GM15510 (cell line): ENCODE results near the gene NHERF2.

Experiments
- POLR2A ChIP-seq: IDR thresholded peaks from 3 replicates; pipeline ENCODE4 v1.6.1; 2011; ENCODE audit warnings: borderline replicate concordance; ENCODE audit not compliant: insufficient read length; ENCODE audit errors: extremely low read depth

NHERF2 gene

GRCh38 chr16:2026461-2027023, at the start of gene NHERF2:
TSS of gene NHERF2 (plus strand) at chr16:2026902. CDS start at chr16:2027006, 104 bp downstream.
- no peak for TF ChIP-seq POLR2A

GRCh38 chr16:1976951-1977874, 49.5 kb upstream of the NHERF2 start:
- TF ChIP-seq POLR2A, result no peak

- TF ChIP-seq POLR2A, result no peak
These were observed 48.8 kb upstream of the NHERF2 start for GRCh38 chr16:1977875-1978268.

GRCh38 chr16:1978476-1979120, 48.1 kb upstream of the NHERF2 start:
- TF ChIP-seq POLR2A, result no peak

- no peak for TF ChIP-seq POLR2A
These were observed 47.3 kb upstream of the NHERF2 start for GRCh38 chr16:1979271-1980029.

- TF ChIP-seq POLR2A, result no peak
These were observed 46.5 kb upstream of the NHERF2 start for GRCh38 chr16:1980030-1980769.

GRCh38 chr16:1980770-1981087, 46.0 kb upstream of the NHERF2 start:
- TF ChIP-seq POLR2A, result no peak

- TF ChIP-seq POLR2A, result no peak
These were observed 45.3 kb upstream of the NHERF2 start, which contains the start of gene NOXO1 for GRCh38 chr16:1981398-1981836. TSS of gene NOXO1 (minus strand) at chr16:1981469. CDS start at chr16:1981179, 290 bp downstream.

GRCh38 chr16:1982013-1982433, 44.7 kb upstream of the NHERF2 start:
- TF ChIP-seq POLR2A, result no peak

- TF ChIP-seq POLR2A, result no peak
These were observed 43.6 kb upstream of the NHERF2 start for GRCh38 chr16:1982991-1983543.

- peak; percentile 96 for TF ChIP-seq POLR2A
These were observed 43.0 kb upstream of the NHERF2 start, which contains the start of gene GFER for GRCh38 chr16:1983544-1984346. TSS of gene GFER (plus strand) at chr16:1984193. CDS start at chr16:1984219, 26 bp downstream.

- no peak for TF ChIP-seq POLR2A
These were observed 42.1 kb upstream of the NHERF2 start for GRCh38 chr16:1984347-1985225.
